Ovary (tissue), 9 donors: ENCODE data around the gene TASOR2. TPM values are rescaled to one million over a fixed set of nuclear protein-coding genes. Genes with fewer than 3 reads are reported as not detected.

ENCODE experiments used
- DNase-seq, 5 donors: peaks; one replicate each; pipeline ENCODE4 v3.0.0-alpha.2; 2019 to 2020
- H3K27ac ChIP-seq, 2 donors: fragments of 200-600 bp; one replicate each; pipeline versions ENCODE4 v1.5.1 to v1.8.0; 2019 to 2022
- H3K27me3 ChIP-seq: fragments of 200-600 bp; one replicate; pipeline ENCODE4 v1.8.0; 2022
- H3K36me3 ChIP-seq: fragments of 200-600 bp; sonication (generic); one replicate; pipeline ENCODE4 v1.5.1; 2019
- H3K4me1 ChIP-seq: one replicate; pipeline ENCODE4 v1.8.1; 2013; ENCODE audit warnings: mild to moderate bottlenecking, moderate library complexity; ENCODE audit not compliant: insufficient read depth
- H3K4me3 ChIP-seq: fragments of 200-600 bp; sonication (generic); one replicate; pipeline ENCODE4 v1.5.1; 2017
- H3K9me3 ChIP-seq, 2 donors: fragments of 200-600 bp in 1 of 2; sonication (generic) in 1 of 2; one replicate each; pipeline versions ENCODE4 v1.5.1 to v1.8.1; 2013 to 2019; ENCODE audit warnings: mild to moderate bottlenecking in 1 of 2, moderate library complexity in 1 of 2
- EP300 ChIP-seq: sonication (generic); formaldehyde crosslinking; IDR thresholded peaks from one replicate; pipeline ENCODE4 v1.6.1; 2017; ENCODE audit warnings: antibody characterized with exemption
- POLR2A ChIP-seq: fragments of 450-650 bp; IDR thresholded peaks from one replicate; pipeline ENCODE4 v1.6.1; 2017; ENCODE audit warnings: antibody characterized with exemption, mild to moderate bottlenecking, moderate library complexity
- WGBS, 3 donors: extraction: QIAGEN DNeasy Blood & Tissue Kit in 1 of 3; methylation state at CpG; one replicate each; pipeline versions ENCODE4 v1.1.5 to v1.1.7; 2013 to 2017; 5-methylcytosine and 5-hydroxymethylcytosine counted together
- intact Hi-C, 4 donors: fragments of 100-400 bp; cut with DNase I; formaldehyde crosslinking; loops; one replicate each; pipeline versions ENCODE4 v1.11.0 to v1.15.1; 2022 to 2023
- polyA plus RNA-seq, 2 donors: library from polyadenylated mRNA; stranded (reverse); fragments of 200-250 nt in 1 of 2; fragments of 350-450 nt in 1 of 2; fragmentation: Illumina TruSeq in 1 of 2; extraction: RNeasy Lipid Tissue Mini Kit (QIAGEN cat#74804) in 1 of 2; gene quantifications; one replicate each; pipeline ENCODE4 v1.2.3, GENCODE V29; 2013 to 2014
- total RNA-seq, 7 donors: library from RNA; depleted of rRNA in 2 of 7; stranded (reverse); fragments of >200 nt in 2 of 7; fragmentation: NEBNext Ultra II Directional in 3 of 7; extraction: Animal tissue kit (Norgen Biotek cat#: 25700) in 3 of 7; gene quantifications; one replicate each; pipeline versions ENCODE4 v1.1.0 to v1.2.4, GENCODE V29; 2016 to 2023
- TF ChIP-seq, protein P1 (sequence below), 3 donors: fragments of 450-650 bp in 2 of 3; fragments of 200-600 bp in 1 of 3; IDR thresholded peaks; one replicate each; pipeline versions ENCODE4 v1.5.1 to v1.8.0; 2016 to 2022; ENCODE audit warnings: antibody characterized with exemption in 3 of 3, mild to moderate bottlenecking in 1 of 3
- donor health status: DM: no; HTN: no; CAD: no; lungs with moderate emphysema.
- donor health status: DM: no; HTN: no; CAD: no.
- donor health status: Bipolar disorder and iron deficiency.
- donor health status: DM: yes; HTN: yes; CAD: no.
- donor health status: DM: no; HTN: no; CAD: no.
- donor health status: DM: yes; HTN: yes; CAD: no.

The TASOR2 gene
- total and polyA plus RNA-seq, 9 donors = 9.3 to 91.2 (median 67.6) TPM

- H3K4me1 ChIP-seq = peaks cover 3% of the 10 kb centered on the region
- intact Hi-C loops = no loop called here
- DNase-seq = no peak
- TF ChIP-seq, protein P1, sequence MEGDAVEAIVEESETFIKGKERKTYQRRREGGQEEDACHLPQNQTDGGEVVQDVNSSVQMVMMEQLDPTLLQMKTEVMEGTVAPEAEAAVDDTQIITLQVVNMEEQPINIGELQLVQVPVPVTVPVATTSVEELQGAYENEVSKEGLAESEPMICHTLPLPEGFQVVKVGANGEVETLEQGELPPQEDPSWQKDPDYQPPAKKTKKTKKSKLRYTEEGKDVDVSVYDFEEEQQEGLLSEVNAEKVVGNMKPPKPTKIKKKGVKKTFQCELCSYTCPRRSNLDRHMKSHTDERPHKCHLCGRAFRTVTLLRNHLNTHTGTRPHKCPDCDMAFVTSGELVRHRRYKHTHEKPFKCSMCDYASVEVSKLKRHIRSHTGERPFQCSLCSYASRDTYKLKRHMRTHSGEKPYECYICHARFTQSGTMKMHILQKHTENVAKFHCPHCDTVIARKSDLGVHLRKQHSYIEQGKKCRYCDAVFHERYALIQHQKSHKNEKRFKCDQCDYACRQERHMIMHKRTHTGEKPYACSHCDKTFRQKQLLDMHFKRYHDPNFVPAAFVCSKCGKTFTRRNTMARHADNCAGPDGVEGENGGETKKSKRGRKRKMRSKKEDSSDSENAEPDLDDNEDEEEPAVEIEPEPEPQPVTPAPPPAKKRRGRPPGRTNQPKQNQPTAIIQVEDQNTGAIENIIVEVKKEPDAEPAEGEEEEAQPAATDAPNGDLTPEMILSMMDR (IDR thresholded peaks at IDR 0.05) = no peak
- no peak for TF ChIP-seq EP300
- TF ChIP-seq POLR2A = no peak
- 86 to 94% (median 88%) methylated on average over 12 of the region's 12 CpGs for WGBS, 3 donors
- no peaks in the 10 kb centered on the region for H3K27me3 ChIP-seq
- no peaks in the 10 kb centered on the region for H3K9me3 ChIP-seq
- H3K4me3 ChIP-seq = no peak overlapping the region
- no peak overlapping the region for H3K27ac ChIP-seq
- no peaks in the 10 kb centered on the region for H3K36me3 ChIP-seq
Observed at GRCh38 chr10:5640036-5640435, 44.6 kb upstream of the TASOR2 start.

DNA sequence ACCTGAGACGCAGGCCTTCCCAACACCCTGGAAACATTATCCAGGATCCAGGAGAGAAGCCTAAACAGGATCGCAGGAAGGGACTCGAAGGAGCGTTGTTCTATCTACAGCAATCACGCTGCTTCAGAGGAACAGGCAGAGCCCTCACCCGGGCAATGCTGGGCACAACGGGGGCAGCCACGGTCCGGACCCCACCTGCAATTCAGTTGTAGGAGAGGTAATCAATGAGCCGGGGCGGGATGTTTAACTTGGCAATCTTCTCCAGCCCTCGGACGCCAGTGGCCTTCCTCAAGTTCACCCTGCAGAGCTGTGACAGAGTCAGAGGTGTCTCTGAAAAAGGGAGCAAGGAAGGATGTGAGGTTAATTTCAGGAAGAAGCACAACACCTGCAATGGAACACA is 44.1 kb upstream of the TASOR2 start:
- 89 to 93% (median 92%) methylated on average over 13 of the region's 13 CpGs for WGBS, 3 donors
- Histone ChIP-seq H3K4me3 (no peak overlapping the region), H3K27me3 (no peaks in the 10 kb centered on the region), H3K9me3 (no peaks in the 10 kb centered on the region), H3K4me1 (peaks cover 3% of the 10 kb centered on the region), H3K27ac (no peak overlapping the region), H3K36me3 (no peaks in the 10 kb centered on the region)
- no peak for DNase-seq
- intact Hi-C loops = no loop called here
- TF ChIP-seq POLR2A (no peak), EP300 (no peak)
- TF ChIP-seq, protein P1 (IDR thresholded peaks at IDR 0.05) = no peak

DNA sequence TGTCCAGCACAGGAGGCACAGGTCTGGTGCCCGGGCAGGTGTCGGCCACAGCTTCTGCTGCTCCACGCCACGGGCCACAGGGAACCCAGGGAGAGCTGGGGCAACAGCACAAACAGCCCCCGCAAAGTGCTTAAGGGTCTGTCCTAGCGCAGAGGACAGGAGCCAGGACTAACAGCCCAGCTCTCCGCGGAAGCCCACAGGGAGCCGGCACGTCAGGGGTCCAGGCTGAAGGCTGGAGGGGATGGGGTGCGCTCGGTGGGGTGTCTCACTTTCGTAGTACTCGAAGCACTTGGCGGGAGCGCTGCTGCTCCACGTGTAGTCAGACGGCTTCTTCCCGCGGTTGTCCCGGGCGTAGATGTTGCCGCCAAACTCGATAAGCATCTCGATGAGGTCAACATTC is 43.1 kb upstream of the TASOR2 start:
- DNase-seq = no peak
- peaks cover 5% of the 10 kb centered on the region for H3K4me1 ChIP-seq
- WGBS, 3 donors = 92 to 94% (median 92%) methylated on average over 25 of the region's 25 CpGs
- H3K4me3 ChIP-seq = no peak overlapping the region
- H3K36me3 ChIP-seq = no peaks in the 10 kb centered on the region
- H3K27me3 ChIP-seq = no peaks in the 10 kb centered on the region
- intact Hi-C loops = no loop called here
- H3K27ac ChIP-seq = no peak overlapping the region
- no peak for TF ChIP-seq POLR2A
- TF ChIP-seq EP300 = no peak
- TF ChIP-seq, protein P1 (IDR thresholded peaks at IDR 0.05) = no peak
- H3K9me3 ChIP-seq = no peaks in the 10 kb centered on the region

- TF ChIP-seq EP300 (no peak), POLR2A (no peak)
- TF ChIP-seq, protein P1 (IDR thresholded peaks at IDR 0.05) = no peak
- DNase-seq = no peak
- H3K27me3 ChIP-seq = no peaks in the 10 kb centered on the region
- no peaks in the 10 kb centered on the region for H3K36me3 ChIP-seq
- 15 to 17% (median 15%) methylated on average over 8 of the region's 8 CpGs for WGBS, 3 donors
- peaks cover 5% of the 10 kb centered on the region for H3K4me1 ChIP-seq
- H3K27ac ChIP-seq = peak overlapping the region in 1 of 2 donors; percentile 65
- H3K4me3 ChIP-seq = no peak overlapping the region
- H3K9me3 ChIP-seq = no peaks in the 10 kb centered on the region
- intact Hi-C loops = loop anchor here in 1 of 4 donors (2.0 kb wide), 1 partner anchor 17 kb away; no protein-coding TSS in a partner anchor
Observed at GRCh38 chr10:5643346-5644067, 41.1 kb upstream of the TASOR2 start.
